ENCODE data around the gene ARHGDIG. TPM values are rescaled to one million over a fixed set of nuclear protein-coding genes. Genes with fewer than 3 reads are reported as not detected.
"Not testable (repeated sequence)": the region's sequence is repeated elsewhere in the genome, so short reads cannot be mapped to it uniquely, and the experiment has no call there.

The ARHGDIG gene
- total RNA-seq, 1 donor from 2014 or later: not detected

DNA sequence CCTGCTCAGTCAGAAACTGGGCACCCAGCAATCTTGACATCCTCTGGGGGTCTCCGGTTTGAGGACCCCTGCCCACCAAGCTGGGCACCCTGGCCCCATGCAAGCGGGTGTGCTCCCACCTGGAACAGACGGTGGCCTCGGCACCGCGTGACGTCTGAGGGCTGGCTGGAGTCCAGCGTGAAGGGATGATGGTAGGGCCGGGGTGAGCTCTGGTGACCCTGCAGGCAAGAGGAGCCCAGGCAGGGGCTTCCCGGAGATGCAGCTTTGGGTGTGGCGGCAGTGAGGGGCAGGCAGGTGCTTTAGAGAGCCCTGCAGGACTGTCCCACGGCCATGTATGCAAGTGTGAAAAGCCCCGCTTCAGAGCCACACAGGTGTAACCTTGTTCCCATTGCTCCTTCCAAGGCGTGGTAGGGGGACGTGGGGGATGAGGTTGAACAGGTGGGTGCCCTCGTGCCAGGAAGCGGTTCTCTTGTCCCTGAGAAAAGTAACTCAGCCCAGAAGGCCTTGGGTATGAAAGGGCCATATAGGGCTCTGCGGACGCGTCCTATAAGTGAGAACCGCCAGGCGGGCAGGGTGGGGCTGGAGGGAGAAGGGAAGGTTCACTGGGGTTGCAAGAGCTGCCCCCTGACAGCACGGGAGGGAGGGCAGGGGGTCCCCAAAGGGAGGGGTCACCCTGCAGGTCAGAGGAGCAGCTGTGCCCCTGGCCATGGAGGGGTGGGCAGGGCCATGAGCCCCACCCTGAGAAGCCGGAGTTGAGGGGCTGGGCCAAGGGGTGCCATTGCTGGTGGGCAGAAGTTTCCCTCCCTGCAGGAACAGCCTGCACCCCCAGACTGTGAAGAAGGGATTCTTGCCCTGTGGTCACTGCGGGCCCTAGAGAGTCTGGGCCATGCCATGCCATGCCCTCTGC is 13.9 kb upstream of the ARHGDIG start:
- H3K36me3 Mint-ChIP-seq: peaks cover 5% of the 10 kb centered on the region
- Histone ChIP-seq H3K9me3 (ENCODE audit: low read depth) (no peaks in the 10 kb centered on the region), H3K4me2 (no peak overlapping the region), H3F3A (ENCODE audit: low read depth) (peaks cover 19% of the 10 kb centered on the region), H3K4me1 (no peaks in the 10 kb centered on the region), H4K20me1 (ENCODE audit: low read depth) (no peaks in the 10 kb centered on the region), H3K36me3 (no peaks in the 10 kb centered on the region), H3K9ac (no peak overlapping the region), H2AFZ (replicated peaks) (no peak overlapping the region), H3K27ac (no peak overlapping the region), H3K4me3 (no peak overlapping the region), H3K27me3 (no peaks in the 10 kb centered on the region), H3K79me2 (ENCODE audit: low read depth) (no peaks in the 10 kb centered on the region)
- H3K27ac Mint-ChIP-seq: no peak overlapping the region
- no peak for DNase-seq (ENCODE audit: low spot score)
- TF ChIP-seq EZH2phosphoT487 (IDR thresholded peaks at IDR 0.05) (no peak), EZH2 (IDR thresholded peaks at IDR 0.05) (no peak)
- TF ChIP-seq, protein P1, sequence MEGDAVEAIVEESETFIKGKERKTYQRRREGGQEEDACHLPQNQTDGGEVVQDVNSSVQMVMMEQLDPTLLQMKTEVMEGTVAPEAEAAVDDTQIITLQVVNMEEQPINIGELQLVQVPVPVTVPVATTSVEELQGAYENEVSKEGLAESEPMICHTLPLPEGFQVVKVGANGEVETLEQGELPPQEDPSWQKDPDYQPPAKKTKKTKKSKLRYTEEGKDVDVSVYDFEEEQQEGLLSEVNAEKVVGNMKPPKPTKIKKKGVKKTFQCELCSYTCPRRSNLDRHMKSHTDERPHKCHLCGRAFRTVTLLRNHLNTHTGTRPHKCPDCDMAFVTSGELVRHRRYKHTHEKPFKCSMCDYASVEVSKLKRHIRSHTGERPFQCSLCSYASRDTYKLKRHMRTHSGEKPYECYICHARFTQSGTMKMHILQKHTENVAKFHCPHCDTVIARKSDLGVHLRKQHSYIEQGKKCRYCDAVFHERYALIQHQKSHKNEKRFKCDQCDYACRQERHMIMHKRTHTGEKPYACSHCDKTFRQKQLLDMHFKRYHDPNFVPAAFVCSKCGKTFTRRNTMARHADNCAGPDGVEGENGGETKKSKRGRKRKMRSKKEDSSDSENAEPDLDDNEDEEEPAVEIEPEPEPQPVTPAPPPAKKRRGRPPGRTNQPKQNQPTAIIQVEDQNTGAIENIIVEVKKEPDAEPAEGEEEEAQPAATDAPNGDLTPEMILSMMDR (IDR thresholded peaks at IDR 0.05): no peak
- no peak overlapping the region for H3K4me3 Mint-ChIP-seq
- H3K27me3 Mint-ChIP-seq (ENCODE audit: insufficient read depth, low read depth): peaks cover 5% of the 10 kb centered on the region
- H3K9me3 Mint-ChIP-seq: no peaks in the 10 kb centered on the region
- peaks cover 7% of the 10 kb centered on the region for H3K4me1 Mint-ChIP-seq

DNA sequence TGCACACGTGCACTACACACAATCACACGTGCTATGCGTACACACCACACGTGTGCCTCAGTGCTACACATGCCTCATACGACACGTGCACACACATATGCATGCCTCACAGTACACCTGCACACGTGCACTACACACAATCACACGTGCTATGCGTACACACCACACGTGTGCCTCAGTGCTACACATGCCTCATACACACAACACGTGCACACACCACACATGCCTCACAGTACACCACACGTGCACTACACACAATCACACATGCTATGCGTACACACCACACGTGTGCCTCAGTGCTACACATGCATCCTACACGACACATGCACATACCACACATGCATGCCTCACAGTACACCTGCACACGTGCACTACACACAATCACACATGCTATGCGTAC is 12.8 kb upstream of the ARHGDIG start:
- Mint-ChIP-seq H3K27ac (peak overlapping the region; percentile 54), H3K4me3 (peak overlapping the region; percentile 20)
- not testable (repeated sequence) for H3K4me2 ChIP-seq; H3K27ac ChIP-seq; H3K79me2 ChIP-seq (ENCODE audit: low read depth); H3K4me3 ChIP-seq; H2AFZ ChIP-seq (replicated peaks); H3K9ac ChIP-seq; H3K4me1 Mint-ChIP-seq; DNase-seq (ENCODE audit: low spot score); H4K20me1 ChIP-seq (ENCODE audit: low read depth); H3K4me1 ChIP-seq; H3K9me3 Mint-ChIP-seq; H3K36me3 Mint-ChIP-seq; H3K9me3 ChIP-seq (ENCODE audit: low read depth); H3K27me3 Mint-ChIP-seq (ENCODE audit: insufficient read depth, low read depth); H3K27me3 ChIP-seq; H3K36me3 ChIP-seq
- peaks cover 19% of the 10 kb centered on the region for H3F3A ChIP-seq (ENCODE audit: low read depth)

DNA sequence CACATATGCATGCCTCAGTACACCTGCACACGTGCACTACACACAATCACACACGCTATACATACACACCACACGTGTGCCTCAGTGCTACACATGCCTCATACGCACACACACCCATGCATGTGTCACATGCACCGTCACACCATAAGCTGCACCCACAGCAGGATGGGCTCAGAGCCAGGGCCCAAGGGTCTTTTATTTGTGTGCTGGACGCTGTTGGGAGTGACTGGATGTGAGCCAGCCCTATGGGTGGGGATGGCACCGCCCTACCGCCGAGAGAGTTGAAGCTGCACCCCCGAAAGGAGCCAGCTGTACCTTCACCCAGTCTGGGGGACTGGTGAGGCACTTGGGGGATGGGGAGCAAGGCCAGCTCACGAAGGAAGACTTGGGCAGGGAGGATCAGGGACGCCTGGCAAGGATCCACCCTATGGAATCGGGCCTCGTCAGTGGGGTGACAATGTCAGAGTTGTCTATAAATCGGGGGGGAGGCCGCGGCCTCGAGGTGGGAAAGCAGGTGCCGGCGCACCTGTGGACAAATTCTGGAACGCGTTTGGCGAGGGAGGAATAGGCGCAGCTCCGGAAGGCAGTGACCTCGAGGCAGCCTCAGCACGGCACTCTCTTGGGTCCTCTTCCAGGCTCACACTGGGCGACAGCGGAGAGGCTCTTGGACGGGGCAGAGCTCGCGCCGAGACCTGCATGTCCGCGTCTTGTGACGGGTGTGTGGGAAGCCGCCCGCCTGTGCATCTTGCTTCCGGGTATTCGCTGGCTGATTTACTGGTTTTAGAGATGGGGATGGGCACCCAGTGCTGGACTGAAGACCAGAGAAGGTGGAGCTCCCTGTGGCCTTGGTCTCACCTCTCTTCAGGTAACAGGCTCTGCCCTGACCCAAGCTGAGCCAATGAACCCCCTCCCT is 12.0 kb upstream of the ARHGDIG start:
- Mint-ChIP-seq H3K36me3 (no peaks in the 10 kb centered on the region), H3K27ac (peak overlapping the region; percentile 54), H3K27me3 (ENCODE audit: insufficient read depth, low read depth) (peaks cover 10% of the 10 kb centered on the region), H3K9me3 (no peaks in the 10 kb centered on the region), H3K4me3 (no peak overlapping the region), H3K4me1 (peaks cover 7% of the 10 kb centered on the region)
- no peak for TF ChIP-seq EZH2 (IDR thresholded peaks at IDR 0.05)
- TF ChIP-seq, protein P1 (IDR thresholded peaks at IDR 0.05): no peak
- no peak for TF ChIP-seq EZH2phosphoT487 (IDR thresholded peaks at IDR 0.05)
- Histone ChIP-seq H3K4me3 (no peak overlapping the region), H3K27ac (no peak overlapping the region), H3K9me3 (ENCODE audit: low read depth) (no peaks in the 10 kb centered on the region), H3K79me2 (ENCODE audit: low read depth) (no peaks in the 10 kb centered on the region), H2AFZ (replicated peaks) (no peak overlapping the region), H3K9ac (no peak overlapping the region), H3K4me2 (no peak overlapping the region), H3K36me3 (no peaks in the 10 kb centered on the region), H3F3A (ENCODE audit: low read depth) (peaks cover 19% of the 10 kb centered on the region), H3K27me3 (peaks cover 4% of the 10 kb centered on the region), H3K4me1 (no peaks in the 10 kb centered on the region), H4K20me1 (ENCODE audit: low read depth) (no peaks in the 10 kb centered on the region)
- DNase-seq (ENCODE audit: low spot score): no peak
